Transverse colon (tissue), 4 donors: ENCODE results near the gene EPHB2. TPM values are rescaled to one million over a fixed set of nuclear protein-coding genes. Genes with fewer than 3 reads are reported as not detected.

Experiments
- DNase-seq: peaks from one replicate; pipeline ENCODE4 v3.0.0-alpha.2; 2019
- H3K27ac ChIP-seq, 4 donors: fragments of 200-600 bp; sonication (generic); 2 replicates each; pipeline ENCODE4 v1.5.1; 2016 to 2018; ENCODE audit warnings: inconsistent platforms in 4 of 4
- H3K27me3 ChIP-seq: fragments of 200-600 bp; sonication (generic); 2 replicates; pipeline ENCODE4 v1.5.1; 2017; ENCODE audit warnings: inconsistent platforms
- H3K36me3 ChIP-seq, 4 donors: fragments of 200-600 bp; sonication (generic); 2 replicates each; pipeline ENCODE4 v1.5.1; 2017 to 2019; ENCODE audit warnings: inconsistent platforms in 4 of 4
- H3K4me1 ChIP-seq, 4 donors: fragments of 200-600 bp; sonication (generic); 2 replicates each; pipeline ENCODE4 v1.5.1; 2017 to 2020; ENCODE audit warnings: inconsistent platforms in 4 of 4
- H3K4me3 ChIP-seq, 4 donors: fragments of 200-600 bp; sonication (generic); 1 replicate in 1 of 4; 2 replicates in 3 of 4; pipeline versions ENCODE4 v1.5.1 to v1.6.1; 2017 to 2019; ENCODE audit warnings: inconsistent platforms in 4 of 4
- H3K9me3 ChIP-seq, 2 donors: fragments of 200-600 bp; sonication (generic); 2 replicates each; pipeline ENCODE4 v1.5.1; 2017 to 2019; ENCODE audit warnings: inconsistent platforms in 2 of 2
- CTCF ChIP-seq, 5 experiments: fragments of 200-600 bp in 3 of 5; fragments of 450-650 bp in 2 of 5; sonication (generic) in 3 of 5; IDR thresholded peaks; 1 replicate in 2 of 5; 2 replicates in 3 of 5; pipeline ENCODE4 v1.5.1; 2016 to 2017; ENCODE audit warnings: antibody characterized with exemption in 5 of 5, inconsistent platforms in 3 of 5, mild to moderate bottlenecking in 2 of 5, moderate library complexity in 1 of 5
- EP300 ChIP-seq: sonication (generic); formaldehyde crosslinking; IDR thresholded peaks from one replicate; pipeline ENCODE4 v1.6.1; 2017; ENCODE audit warnings: antibody characterized with exemption, low read depth
- POLR2A ChIP-seq: fragments of 450-650 bp; IDR thresholded peaks from one replicate; pipeline ENCODE4 v1.6.1; 2016; ENCODE audit warnings: antibody characterized with exemption, mild to moderate bottlenecking, moderate library complexity
- POLR2AphosphoS5 ChIP-seq, 3 donors: sonication (generic); formaldehyde crosslinking; IDR thresholded peaks; one replicate each; pipeline ENCODE4 v1.6.1; 2016; ENCODE audit warnings: antibody characterized with exemption in 3 of 3
- WGBS, 2 donors: methylation state at CpG; one replicate each; pipeline ENCODE4 v1.1.5; 2018; ENCODE audit warnings: low coverage in 1 of 2; 5-methylcytosine and 5-hydroxymethylcytosine counted together
- in situ Hi-C, 4 donors: fragments of 200-750 bp; cut with MboI; loops; one replicate each; pipeline versions ENCODE4 v1.15.0 to v1.15.1; 2017; ENCODE audit warnings: low sequenced_read_pairs in 3 of 4, low pct_ligation_motif_present in 1 of 4, low pct_unique_long_range_greater_than_20kb in 1 of 4
- intact Hi-C: fragments of 100-400 bp; cut with DNase I; formaldehyde crosslinking; loops from one replicate; pipeline ENCODE4 v1.15.1; 2023; ENCODE audit warnings: low total_unique reads
- total RNA-seq, 4 donors: library from RNA; depleted of rRNA; stranded (reverse); fragments of >200 nt; gene quantifications; one replicate each; pipeline ENCODE4 v1.1.0, GENCODE V29; 2016

Gene EPHB2
- total RNA-seq, 4 donors from 2014 or later, result 3.0 to 152 (median 27.9) TPM

GRCh38 chr1:22863766-22864165 is 153.1 kb downstream of the EPHB2 start:
- Histone ChIP-seq H3K4me3 (no peak overlapping the region), H3K9me3 (no peaks in the 10 kb centered on the region), H3K27me3 (no peaks in the 10 kb centered on the region), H3K27ac (no peak overlapping the region), H3K4me1 (no peaks in the 10 kb centered on the region), H3K36me3 (no peaks in the 10 kb centered on the region)
- WGBS, 2 donors, result 93 to 100% methylated on average over 4 to 7 of the region's 7 CpGs
- DNase-seq, result no peak
- TF ChIP-seq POLR2AphosphoS5 (IDR thresholded peaks at IDR 0.05) (no peak), EP300 (no peak), CTCF (IDR thresholded peaks at IDR 0.05) (no peak), POLR2A (no peak)
- in situ Hi-C loops (loop anchor here in 1 of 4 donors (25.0 kb wide), 1 partner anchor 151 kb away; the partner anchor contains the start of gene EPHB2), intact Hi-C loops (no loop called here)

DNA sequence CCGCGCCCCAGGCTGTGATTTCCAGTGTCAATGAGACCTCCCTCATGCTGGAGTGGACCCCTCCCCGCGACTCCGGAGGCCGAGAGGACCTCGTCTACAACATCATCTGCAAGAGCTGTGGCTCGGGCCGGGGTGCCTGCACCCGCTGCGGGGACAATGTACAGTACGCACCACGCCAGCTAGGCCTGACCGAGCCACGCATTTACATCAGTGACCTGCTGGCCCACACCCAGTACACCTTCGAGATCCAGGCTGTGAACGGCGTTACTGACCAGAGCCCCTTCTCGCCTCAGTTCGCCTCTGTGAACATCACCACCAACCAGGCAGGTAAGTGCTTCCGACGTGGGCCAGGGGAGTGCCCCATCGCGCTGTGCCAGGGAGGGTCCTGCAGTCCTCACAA is 154.2 kb downstream of the EPHB2 start:
- H3K36me3 ChIP-seq, result no peaks in the 10 kb centered on the region
- intact Hi-C loops, result no loop called here
- DNase-seq, result no peak
- TF ChIP-seq POLR2A, result no peak
- TF ChIP-seq EP300, result no peak
- TF ChIP-seq POLR2AphosphoS5 (IDR thresholded peaks at IDR 0.05), result no peak
- no peak for TF ChIP-seq CTCF (IDR thresholded peaks at IDR 0.05)
- no peak overlapping the region for H3K27ac ChIP-seq
- no peaks in the 10 kb centered on the region for H3K27me3 ChIP-seq
- 95% methylated on average over 24 of the region's 24 CpGs; no CpG with 5 or more reads in 1 of the 2 donors for WGBS, 2 donors
- H3K4me1 ChIP-seq, result no peaks in the 10 kb centered on the region
- in situ Hi-C loops, result loop anchor here in 1 of 4 donors (25.0 kb wide), 1 partner anchor 153 kb away; the partner anchor contains the start of gene EPHB2
- no peaks in the 10 kb centered on the region for H3K9me3 ChIP-seq
- no peak overlapping the region for H3K4me3 ChIP-seq

- intact Hi-C loops, result no loop called here
- Histone ChIP-seq H3K4me3 (no peak overlapping the region), H3K27ac (no peak overlapping the region), H3K36me3 (no peaks in the 10 kb centered on the region), H3K27me3 (no peaks in the 10 kb centered on the region), H3K9me3 (no peaks in the 10 kb centered on the region), H3K4me1 (peaks cover 0 to 3% (median 0%) of the 10 kb centered on the region in 4 donors)
- no peak for TF ChIP-seq EP300
- TF ChIP-seq CTCF (IDR thresholded peaks at IDR 0.05), result no peak
- no peak for TF ChIP-seq POLR2AphosphoS5 (IDR thresholded peaks at IDR 0.05)
- TF ChIP-seq POLR2A, result no peak
- in situ Hi-C loops, result loop anchor here in 1 of 4 donors (25.0 kb wide), 1 partner anchor 153 kb away; the partner anchor contains the start of gene EPHB2
- WGBS, 2 donors, result 56 to 70% methylated on average over 4 to 5 of the region's 5 CpGs
- DNase-seq, result no peak
Observed at GRCh38 chr1:22865736-22866135, 155.1 kb downstream of the EPHB2 start.

DNA sequence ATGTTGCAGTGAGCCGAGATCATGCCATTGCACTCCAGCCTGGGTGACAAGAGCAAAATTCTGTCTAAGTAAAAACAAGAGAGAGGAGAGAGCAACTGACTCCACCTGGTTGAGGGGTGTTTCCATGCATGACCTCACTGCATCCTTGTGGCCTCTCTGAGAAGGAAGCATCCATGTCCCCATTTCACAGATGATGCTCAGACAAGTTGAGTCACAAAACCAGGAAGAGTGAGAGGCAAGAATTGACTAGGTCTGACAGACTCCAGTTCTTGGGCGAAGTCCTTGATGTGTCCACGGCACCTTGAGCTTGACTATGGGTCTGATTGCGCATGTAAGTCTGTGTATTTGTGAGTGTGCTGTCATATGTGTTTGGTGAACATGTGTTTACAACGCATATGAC is 156.2 kb downstream of the EPHB2 start:
- Histone ChIP-seq H3K27ac (no peak overlapping the region), H3K4me1 (peaks cover 0 to 3% (median 0%) of the 10 kb centered on the region in 4 donors), H3K9me3 (no peaks in the 10 kb centered on the region), H3K36me3 (no peaks in the 10 kb centered on the region), H3K27me3 (no peaks in the 10 kb centered on the region), H3K4me3 (no peak overlapping the region)
- TF ChIP-seq POLR2A (no peak), CTCF (IDR thresholded peaks at IDR 0.05) (no peak), EP300 (no peak), POLR2AphosphoS5 (IDR thresholded peaks at IDR 0.05) (no peak)
- in situ Hi-C loops (loop anchor here in 1 of 4 donors (25.0 kb wide), 1 partner anchor 155 kb away; the partner anchor contains the start of gene EPHB2), intact Hi-C loops (no loop called here)
- 94 to 100% methylated on average over 1 to 5 of the region's 5 CpGs for WGBS, 2 donors
- no peak for DNase-seq
